Measurements from ENCODE around the gene WNT1.

The WNT1 gene

GRCh38 chr12:48946205-48946604 lies 31.9 kb upstream of the WNT1 start:
- H3K27ac ChIP-seq (ENCODE audit: low read length), result no peak overlapping the region
- H3K9me3 ChIP-seq (ENCODE audit: control insufficient read depth in 2 of 2, low read length in 2 of 2), result no peaks in the 10 kb centered on the region
- H3K9ac ChIP-seq (ENCODE audit: low read length in 2 of 2), result no peak overlapping the region
- H3K36me3 ChIP-seq (ENCODE audit: control insufficient read depth in 2 of 2, insufficient read depth in 2 of 2, low read length in 2 of 2), result peaks cover 0 to 2% of the 10 kb centered on the region in 2 donors
- H3K4me1 ChIP-seq (ENCODE audit: control insufficient read depth, insufficient read depth, low read length), result peaks cover 6% of the 10 kb centered on the region
- no peaks in the 10 kb centered on the region for H3K27me3 ChIP-seq (ENCODE audit: control insufficient read depth in 1 of 2, insufficient read depth in 2 of 2, low read length in 2 of 2)
- H3K4me3 ChIP-seq (ENCODE audit: low read length in 2 of 2), result no peak overlapping the region

- Histone ChIP-seq H3K27ac (ENCODE audit: low read length) (no peak overlapping the region), H3K9ac (ENCODE audit: low read length in 2 of 2) (no peak overlapping the region), H3K36me3 (ENCODE audit: control insufficient read depth in 2 of 2, insufficient read depth in 2 of 2, low read length in 2 of 2) (no peaks in the 10 kb centered on the region), H3K9me3 (ENCODE audit: control insufficient read depth in 2 of 2, low read length in 2 of 2) (no peaks in the 10 kb centered on the region), H3K27me3 (ENCODE audit: control insufficient read depth in 1 of 2, insufficient read depth in 2 of 2, low read length in 2 of 2) (no peaks in the 10 kb centered on the region), H3K4me1 (ENCODE audit: control insufficient read depth, insufficient read depth, low read length) (peaks cover 4% of the 10 kb centered on the region), H3K4me3 (ENCODE audit: low read length in 2 of 2) (no peak overlapping the region)
These were observed 31.2 kb upstream of the WNT1 start for GRCh38 chr12:48946943-48947342.

- Histone ChIP-seq H3K27ac (ENCODE audit: low read length) (no peak overlapping the region), H3K36me3 (ENCODE audit: control insufficient read depth in 2 of 2, insufficient read depth in 2 of 2, low read length in 2 of 2) (peaks cover 3 to 4% of the 10 kb centered on the region in 2 donors), H3K4me3 (ENCODE audit: low read length in 2 of 2) (no peak overlapping the region), H3K27me3 (ENCODE audit: control insufficient read depth in 1 of 2, insufficient read depth in 2 of 2, low read length in 2 of 2) (no peaks in the 10 kb centered on the region), H3K9ac (ENCODE audit: low read length in 2 of 2) (no peak overlapping the region), H3K9me3 (ENCODE audit: control insufficient read depth in 2 of 2, low read length in 2 of 2) (no peaks in the 10 kb centered on the region), H3K4me1 (ENCODE audit: control insufficient read depth, insufficient read depth, low read length) (peaks cover 4% of the 10 kb centered on the region)
These were observed 30.4 kb upstream of the WNT1 start for GRCh38 chr12:48947727-48948126.

GRCh38 chr12:48952691-48953090 lies 25.4 kb upstream of the WNT1 start:
- Histone ChIP-seq H3K27ac (ENCODE audit: low read length) (no peak overlapping the region), H3K4me3 (ENCODE audit: low read length in 2 of 2) (no peak overlapping the region), H3K36me3 (ENCODE audit: control insufficient read depth in 2 of 2, insufficient read depth in 2 of 2, low read length in 2 of 2) (peaks cover 4 to 7% of the 10 kb centered on the region in 2 donors), H3K9me3 (ENCODE audit: control insufficient read depth in 2 of 2, low read length in 2 of 2) (no peaks in the 10 kb centered on the region), H3K4me1 (ENCODE audit: control insufficient read depth, insufficient read depth, low read length) (peaks cover 9% of the 10 kb centered on the region), H3K9ac (ENCODE audit: low read length in 2 of 2) (no peak overlapping the region), H3K27me3 (ENCODE audit: control insufficient read depth in 1 of 2, insufficient read depth in 2 of 2, low read length in 2 of 2) (no peaks in the 10 kb centered on the region)

GRCh38 chr12:48954061-48954460 lies 24.1 kb upstream of the WNT1 start:
- H3K4me3 ChIP-seq (ENCODE audit: low read length in 2 of 2), result no peak overlapping the region
- peaks cover 14% of the 10 kb centered on the region for H3K4me1 ChIP-seq (ENCODE audit: control insufficient read depth, insufficient read depth, low read length)
- no peaks in the 10 kb centered on the region for H3K9me3 ChIP-seq (ENCODE audit: control insufficient read depth in 2 of 2, low read length in 2 of 2)
- H3K36me3 ChIP-seq (ENCODE audit: control insufficient read depth in 2 of 2, insufficient read depth in 2 of 2, low read length in 2 of 2), result peaks cover 4 to 7% of the 10 kb centered on the region in 2 donors
- H3K27me3 ChIP-seq (ENCODE audit: control insufficient read depth in 1 of 2, insufficient read depth in 2 of 2, low read length in 2 of 2), result no peaks in the 10 kb centered on the region
- H3K27ac ChIP-seq (ENCODE audit: low read length), result no peak overlapping the region
- H3K9ac ChIP-seq (ENCODE audit: low read length in 2 of 2), result no peak overlapping the region

- H3K27ac ChIP-seq (ENCODE audit: low read length), result no peak overlapping the region
- H3K4me3 ChIP-seq (ENCODE audit: low read length in 2 of 2), result peak overlapping the region in 1 of 2 donors; percentile 95
- H3K4me1 ChIP-seq (ENCODE audit: control insufficient read depth, insufficient read depth, low read length), result peaks cover 14% of the 10 kb centered on the region
These were observed 23.2 kb upstream of the WNT1 start for GRCh38 chr12:48954841-48955501.

GRCh38 chr12:48956279-48957140 lies 21.6 kb upstream of the WNT1 start:
- Histone ChIP-seq H3K27ac (ENCODE audit: low read length) (peak overlapping the region; percentile 70), H3K9me3 (ENCODE audit: control insufficient read depth in 2 of 2, low read length in 2 of 2) (no peaks in the 10 kb centered on the region), H3K27me3 (ENCODE audit: control insufficient read depth in 1 of 2, insufficient read depth in 2 of 2, low read length in 2 of 2) (no peaks in the 10 kb centered on the region), H3K4me1 (ENCODE audit: control insufficient read depth, insufficient read depth, low read length) (peaks cover 14% of the 10 kb centered on the region), H3K9ac (ENCODE audit: low read length in 2 of 2) (peak overlapping the region; percentile 87 to 93), H3K36me3 (ENCODE audit: control insufficient read depth in 2 of 2, insufficient read depth in 2 of 2, low read length in 2 of 2) (peaks cover 4 to 7% of the 10 kb centered on the region in 2 donors), H3K4me3 (ENCODE audit: low read length in 2 of 2) (peak overlapping the region; percentile 94 to 95)

More at GRCh38 chr12:48954841-48955501, 23.2 kb upstream of the WNT1 start:
- Histone ChIP-seq H3K9ac (ENCODE audit: low read length in 2 of 2) (no peak overlapping the region), H3K9me3 (ENCODE audit: control insufficient read depth in 2 of 2, low read length in 2 of 2) (no peaks in the 10 kb centered on the region), H3K36me3 (ENCODE audit: control insufficient read depth in 2 of 2, insufficient read depth in 2 of 2, low read length in 2 of 2) (peaks cover 4 to 7% of the 10 kb centered on the region in 2 donors), H3K27me3 (ENCODE audit: control insufficient read depth in 1 of 2, insufficient read depth in 2 of 2, low read length in 2 of 2) (no peaks in the 10 kb centered on the region)

- peaks cover 14% of the 10 kb centered on the region for H3K4me1 ChIP-seq (ENCODE audit: control insufficient read depth, insufficient read depth, low read length)
- H3K27me3 ChIP-seq (ENCODE audit: control insufficient read depth in 1 of 2, insufficient read depth in 2 of 2, low read length in 2 of 2), result no peaks in the 10 kb centered on the region
These were observed 20.7 kb upstream of the WNT1 start, which contains the start of gene ARF3 for GRCh38 chr12:48957141-48958048. Gene ARF3 (minus strand): TSS chr12:48957487. CDS start chr12:48941095, 16,392 bp downstream.

GRCh38 chr12:48958049-48958388 lies 20.1 kb upstream of the WNT1 start:
- Histone ChIP-seq H3K4me3 (ENCODE audit: low read length in 2 of 2) (peak overlapping the region; percentile 94 to 95), H3K4me1 (ENCODE audit: control insufficient read depth, insufficient read depth, low read length) (peaks cover 14% of the 10 kb centered on the region), H3K27ac (ENCODE audit: low read length) (peak overlapping the region; percentile 70), H3K9me3 (ENCODE audit: control insufficient read depth in 2 of 2, low read length in 2 of 2) (no peaks in the 10 kb centered on the region), H3K36me3 (ENCODE audit: control insufficient read depth in 2 of 2, insufficient read depth in 2 of 2, low read length in 2 of 2) (no peaks in the 10 kb centered on the region), H3K9ac (ENCODE audit: low read length in 2 of 2) (peak overlapping the region in 1 of 2 donors; percentile 93), H3K27me3 (ENCODE audit: control insufficient read depth in 1 of 2, insufficient read depth in 2 of 2, low read length in 2 of 2) (no peaks in the 10 kb centered on the region)

More at GRCh38 chr12:48957141-48958048, 20.7 kb upstream of the WNT1 start, which contains the start of gene ARF3:
- peaks cover 4 to 6% of the 10 kb centered on the region in 2 donors for H3K36me3 ChIP-seq (ENCODE audit: control insufficient read depth in 2 of 2, insufficient read depth in 2 of 2, low read length in 2 of 2)
- H3K9ac ChIP-seq (ENCODE audit: low read length in 2 of 2), result peak within 1 kb of the TSS; percentile 87 to 93
- peak within 1 kb of the TSS; percentile 94 to 95 for H3K4me3 ChIP-seq (ENCODE audit: low read length in 2 of 2)
- no peaks in the 10 kb centered on the region for H3K9me3 ChIP-seq (ENCODE audit: control insufficient read depth in 2 of 2, low read length in 2 of 2)
- H3K27ac ChIP-seq (ENCODE audit: low read length), result peak within 1 kb of the TSS; percentile 70

- H3K9me3 ChIP-seq (ENCODE audit: control insufficient read depth in 2 of 2, low read length in 2 of 2), result no peaks in the 10 kb centered on the region
- no peak overlapping the region for H3K4me3 ChIP-seq (ENCODE audit: low read length in 2 of 2)
- H3K4me1 ChIP-seq (ENCODE audit: control insufficient read depth, insufficient read depth, low read length), result peaks cover 12% of the 10 kb centered on the region
- no peaks in the 10 kb centered on the region for H3K36me3 ChIP-seq (ENCODE audit: control insufficient read depth in 2 of 2, insufficient read depth in 2 of 2, low read length in 2 of 2)
- no peak overlapping the region for H3K27ac ChIP-seq (ENCODE audit: low read length)
- peaks cover 3 to 4% of the 10 kb centered on the region in 2 donors for H3K27me3 ChIP-seq (ENCODE audit: control insufficient read depth in 1 of 2, insufficient read depth in 2 of 2, low read length in 2 of 2)
- no peak overlapping the region for H3K9ac ChIP-seq (ENCODE audit: low read length in 2 of 2)
These were observed 17.3 kb upstream of the WNT1 start for GRCh38 chr12:48960834-48961233.

Measured in stomach smooth muscle (tissue), 2 donors.